ENCODE results near the gene ACBD6. TPM values are rescaled to one million over a fixed set of nuclear protein-coding genes. Genes with fewer than 3 reads are reported as not detected.

Gene ACBD6
- total and polyA plus RNA-seq, 2 of the 4 experiments (the other 2 are of a cell fraction), result 52.5 to 59.1 TPM

- Histone ChIP-seq H2BK20ac (ENCODE audit: low read depth, low read length) (no peak overlapping the region), H3K14ac (replicated peaks; ENCODE audit: low read depth, low read length) (no peak overlapping the region), H3K27me3 (ENCODE audit: control insufficient read depth, insufficient read depth, low read length) (peaks cover 24% of the 10 kb centered on the region), H3K23ac (ENCODE audit: low read depth, low read length) (no peak overlapping the region), H3K9me1 (ENCODE audit: insufficient read depth, low read length) (0 out of 2 replicates have a peak, but pooled peaks cover under 1% of the 10 kb centered on the region), H3K79me1 (ENCODE audit: low read depth in 1 of 2, low read length in 2 of 2) (no peaks in the 10 kb centered on the region), H2AFZ (replicated peaks; ENCODE audit: low read length, poor library complexity) (no peak overlapping the region), H2AK5ac (ENCODE audit: low read depth, low read length) (no peak overlapping the region), H3K36me3 (ENCODE audit: control insufficient read depth, insufficient read depth, low read length) (no peaks in the 10 kb centered on the region), H3K4me3 (ENCODE audit: insufficient read depth, low read depth, low read length) (no peak overlapping the region), H3K4me2 (ENCODE audit: low read depth, low read length) (no peak overlapping the region), H3K9ac (ENCODE audit: low read depth, low read length) (no peak overlapping the region), H3K27ac (ENCODE audit: insufficient read depth, low read length) (no peak overlapping the region), H4K20me1 (ENCODE audit: insufficient read depth, low read length) (no peaks in the 10 kb centered on the region), H3K18ac (ENCODE audit: low read depth, low read length) (no peak overlapping the region), H3K4ac (ENCODE audit: low read depth, low read length) (no peak overlapping the region), H3K4me1 (ENCODE audit: control insufficient read depth, insufficient read depth, low read length) (peaks cover 3% of the 10 kb centered on the region; the same call in 1 of the 2 replicates), H4K8ac (ENCODE audit: low read depth in 2 of 2, low read length in 2 of 2) (no peak overlapping the region), H4K91ac (ENCODE audit: insufficient read depth, low read depth, low read length) (no peak overlapping the region), H4K5ac (ENCODE audit: low read depth, low read length) (no peak overlapping the region), H3K9me3 (ENCODE audit: control insufficient read depth, insufficient read depth, low read length) (no peaks in the 10 kb centered on the region), H2BK120ac (ENCODE audit: low read depth, low read length) (no peak overlapping the region), H2BK5ac (ENCODE audit: low read depth, low read length, poor library complexity, severe bottlenecking) (no peak overlapping the region), H2AK9ac (replicated peaks; ENCODE audit: low read depth, low read length, poor library complexity) (no peak overlapping the region), H3K56ac (ENCODE audit: extremely low read depth, insufficient read depth, low read length) (no peak overlapping the region), H2BK15ac (ENCODE audit: low read depth, low read length) (no peak overlapping the region)
- ATAC-seq (ENCODE audit: low read depth), result no peak
- intact Hi-C loops (cut with micrococcal nuclease) (no loop called here), dilution Hi-C loops (cut with HindIII; ENCODE audit: low sequenced_read_pairs, unreplicated experiment) (no loop called here), in situ Hi-C loops (cut with MboI; ENCODE audit: low sequenced_read_pairs) (loop anchor here (5.0 to 25.0 kb wide), 3 partner anchors 162 to 907 kb away; no protein-coding TSS in a partner anchor)
- CTCF ChIA-PET, result interaction anchor here (1.1 kb wide), 1 partner anchor 223 kb away, joined by 3 read pairs; no protein-coding TSS in a partner anchor
- POLR2A ChIA-PET (ENCODE audit: unreplicated experiment), result no interaction called here
- whole genome bisulfite sequencing, 2 experiments (ENCODE audit: extremely low coverage in 2 of 2, insufficient read length in 1 of 2), result no CpG with 5 or more reads among the region's 11 CpGs
- no peak for TF ChIP-seq BHLHE40 (IDR thresholded peaks at IDR 0.05; ENCODE audit: low read depth, low read length)
- DNase-seq, result no peak
- BruUV-seq (replicated peaks), result no TSS peak
Measured at GRCh38 chr1:180254854-180255253, 247.5 kb downstream of the ACBD6 start.
